Liver (tissue), 9 donors: ENCODE data around the gene SLC17A2. TPM values are rescaled to one million over a fixed set of nuclear protein-coding genes. Genes with fewer than 3 reads are reported as not detected.

Experiments used
- DNase-seq: peaks from one replicate; pipeline ENCODE4 v3.0.0-alpha.2; 2017; ENCODE audit warnings: low spot score
- H3K27ac ChIP-seq, 2 donors: one replicate each; pipeline ENCODE4 v1.7.0; 2013; ENCODE audit warnings: inconsistent platforms in 2 of 2, low read length in 2 of 2, control low read depth in 1 of 2, low read depth in 1 of 2, mild to moderate bottlenecking in 1 of 2
- H3K27me3 ChIP-seq, 4 donors: one replicate each; pipeline versions ENCODE4 v1.6.1 to v1.7.0; 2013; ENCODE audit warnings: low read length in 3 of 4, inconsistent platforms in 1 of 4, mild to moderate bottlenecking in 1 of 4, moderate library complexity in 1 of 4; ENCODE audit not compliant: control insufficient read depth in 4 of 4, insufficient read depth in 4 of 4
- H3K36me3 ChIP-seq, 4 donors: one replicate each; pipeline versions ENCODE4 v1.6.1 to v1.7.0; 2013; ENCODE audit warnings: low read length in 3 of 4, mild to moderate bottlenecking in 3 of 4, low read depth in 1 of 4, moderate library complexity in 1 of 4; ENCODE audit not compliant: control insufficient read depth in 4 of 4, insufficient read depth in 3 of 4
- H3K4me1 ChIP-seq, 4 donors: one replicate each; pipeline versions ENCODE4 v1.6.1 to v1.7.0; 2013; ENCODE audit warnings: low read length in 3 of 4, mild to moderate bottlenecking in 3 of 4, moderate library complexity in 1 of 4; ENCODE audit not compliant: control insufficient read depth in 4 of 4, insufficient read depth in 4 of 4
- H3K4me3 ChIP-seq, 3 donors: one replicate each; pipeline versions ENCODE4 v1.6.1 to v1.7.0; 2013; ENCODE audit warnings: low read length in 3 of 3, control low read depth in 1 of 3, low read depth in 1 of 3, mild to moderate bottlenecking in 1 of 3
- H3K9ac ChIP-seq, 2 donors: one replicate each; pipeline ENCODE4 v1.7.0; 2013; ENCODE audit warnings: low read length in 2 of 2, mild to moderate bottlenecking in 2 of 2, moderate library complexity in 2 of 2, control low read depth in 1 of 2, low read depth in 1 of 2
- H3K9me3 ChIP-seq, 4 donors: one replicate each; pipeline versions ENCODE4 v1.6.1 to v1.7.0; 2013; ENCODE audit warnings: low read length in 3 of 4; ENCODE audit not compliant: control insufficient read depth in 4 of 4
- CTCF ChIP-seq: fragments of 150-350 bp; IDR thresholded peaks from 2 replicates; pipeline ENCODE4 v1.5.1; 2017; ENCODE audit warnings: improper control_type of control experiment, low read depth, low read length; ENCODE audit not compliant: missing input control
- EGR1 ChIP-seq, 2 donors: IDR thresholded peaks; 2 replicates each; pipeline ENCODE4 v1.6.1; 2016 to 2018; ENCODE audit warnings: antibody characterized with exemption in 2 of 2, low read depth in 2 of 2
- FOXA1 ChIP-seq: IDR thresholded peaks from 2 replicates; pipeline ENCODE4 v1.6.1; 2016; ENCODE audit warnings: antibody characterized with exemption
- FOXA2 ChIP-seq: IDR thresholded peaks from 2 replicates; pipeline ENCODE4 v1.6.1; 2016; ENCODE audit warnings: antibody characterized with exemption
- GABPA ChIP-seq, 2 donors: IDR thresholded peaks in 1 of 2; conservative IDR thresholded peaks in 1 of 2; 2 replicates each; pipeline ENCODE4 v1.6.1; 2016; ENCODE audit warnings: antibody characterized with exemption in 2 of 2, mild to moderate bottlenecking in 1 of 2, moderate library complexity in 1 of 2
- HNF4A ChIP-seq, 2 donors: conservative IDR thresholded peaks; 2 replicates each; pipeline ENCODE4 v1.6.1; 2016; ENCODE audit warnings: antibody characterized with exemption in 2 of 2, mild to moderate bottlenecking in 2 of 2
- HNF4G ChIP-seq: IDR thresholded peaks from 2 replicates; pipeline ENCODE4 v1.6.1; 2016; ENCODE audit warnings: antibody characterized with exemption
- JUND ChIP-seq, 2 donors: IDR thresholded peaks; 2 replicates each; pipeline ENCODE4 v1.6.1; 2016; ENCODE audit warnings: antibody characterized with exemption in 2 of 2
- MAX ChIP-seq: IDR thresholded peaks from 2 replicates; pipeline ENCODE4 v1.6.1; 2016; ENCODE audit warnings: antibody characterized with exemption
- NR2F2 ChIP-seq: IDR thresholded peaks from 2 replicates; pipeline ENCODE4 v1.6.1; 2016; ENCODE audit warnings: antibody characterized with exemption
- RAD21 ChIP-seq, 2 donors: IDR thresholded peaks; 2 replicates each; pipeline ENCODE4 v1.6.1; 2016; ENCODE audit warnings: antibody characterized with exemption in 2 of 2, mild to moderate bottlenecking in 2 of 2
- RXRA ChIP-seq, 2 donors: IDR thresholded peaks; 2 replicates each; pipeline ENCODE4 v1.6.1; 2017 to 2018; ENCODE audit warnings: antibody characterized with exemption in 2 of 2, mild to moderate bottlenecking in 1 of 2
- SP1 ChIP-seq: IDR thresholded peaks from 2 replicates; pipeline ENCODE4 v1.6.1; 2018; ENCODE audit warnings: antibody characterized with exemption, mild to moderate bottlenecking
- TAF1 ChIP-seq: conservative IDR thresholded peaks from 2 replicates; pipeline ENCODE4 v1.6.1; 2016; ENCODE audit warnings: antibody characterized with exemption, mild to moderate bottlenecking
- ZBTB33 ChIP-seq: IDR thresholded peaks from 2 replicates; pipeline ENCODE4 v1.6.1; 2016; ENCODE audit warnings: antibody characterized with exemption
- whole genome bisulfite sequencing: extraction: QIAGEN DNeasy Blood & Tissue Kit; methylation state at CpG from one replicate; pipeline ENCODE4 v1.1.7; 2013; 5-methylcytosine and 5-hydroxymethylcytosine counted together
- polyA plus RNA-seq, 2 donors: library from polyadenylated mRNA; stranded (reverse) in 1 of 2; unstranded in 1 of 2; fragments of 200-250 nt in 1 of 2; fragments of >200 nt in 1 of 2; fragmentation: Nextera tagmentation in 1 of 2; extraction: Ambion mirVana in 1 of 2; gene quantifications; one replicate each; pipeline versions ENCODE4 v1.2.1 to v1.2.3, GENCODE V29; 2013 to 2015
- total RNA-seq, 2 donors: library from RNA; depleted of rRNA; stranded (reverse); fragments of >200 nt; gene quantifications; one replicate each; pipeline ENCODE4 v1.2.3, GENCODE V29; 2014
- TF ChIP-seq, protein P1 (sequence below): IDR thresholded peaks from 2 replicates; pipeline ENCODE4 v1.6.1; 2016; ENCODE audit warnings: antibody characterized with exemption
- TF ChIP-seq, protein P2 (sequence below): IDR thresholded peaks from 2 replicates; pipeline ENCODE4 v1.6.1; 2016; ENCODE audit warnings: antibody characterized with exemption, mild to moderate bottlenecking
- donor health status: healthy.
- donor health status: healthy.
- donor health status: healthy.
- donor health status: healthy.
- donor health status: healthy.

SLC17A2 gene
- total and polyA plus RNA-seq, 4 donors: 26.2 to 88.1 (median 37.8) TPM

DNA sequence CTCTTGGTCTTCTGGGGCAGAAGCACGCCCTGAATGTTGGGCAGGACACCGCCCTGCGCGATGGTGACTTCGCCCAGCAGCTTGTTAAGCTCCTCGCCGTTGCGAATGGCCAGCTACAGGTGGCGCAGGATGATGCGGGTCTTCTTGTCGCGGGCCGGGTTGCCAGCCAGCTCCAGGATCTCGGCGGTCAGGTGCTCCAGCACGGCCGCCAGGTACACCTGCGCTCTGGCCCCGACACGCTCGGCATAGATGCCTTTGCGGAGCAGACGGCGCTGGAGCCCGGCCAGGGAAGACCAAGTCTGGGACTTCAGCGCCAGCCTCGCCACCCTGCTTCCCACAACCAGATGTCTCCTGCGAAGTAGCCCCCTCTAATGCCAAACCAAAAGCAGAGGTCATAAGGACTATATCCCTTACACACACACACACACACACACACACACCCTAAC, 48.4 kb downstream of the SLC17A2 start:
- H3K36me3 ChIP-seq: no peaks in the 10 kb centered on the region
- no peaks in the 10 kb centered on the region for H3K9me3 ChIP-seq
- peak overlapping the region in 1 of 2 donors; percentile 33 for H3K9ac ChIP-seq
- no peaks in the 10 kb centered on the region for H3K27me3 ChIP-seq
- peaks cover 5 to 21% (median 10%) of the 10 kb centered on the region in 4 donors for H3K4me1 ChIP-seq
- peak overlapping the region; percentile 68 to 78 for H3K27ac ChIP-seq
- 92% methylated on average over 28 of the region's 28 CpGs for WGBS
- TF ChIP-seq, protein P1, sequence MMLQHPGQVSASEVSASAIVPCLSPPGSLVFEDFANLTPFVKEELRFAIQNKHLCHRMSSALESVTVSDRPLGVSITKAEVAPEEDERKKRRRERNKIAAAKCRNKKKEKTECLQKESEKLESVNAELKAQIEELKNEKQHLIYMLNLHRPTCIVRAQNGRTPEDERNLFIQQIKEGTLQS: no peak
- TF ChIP-seq, protein P2, sequence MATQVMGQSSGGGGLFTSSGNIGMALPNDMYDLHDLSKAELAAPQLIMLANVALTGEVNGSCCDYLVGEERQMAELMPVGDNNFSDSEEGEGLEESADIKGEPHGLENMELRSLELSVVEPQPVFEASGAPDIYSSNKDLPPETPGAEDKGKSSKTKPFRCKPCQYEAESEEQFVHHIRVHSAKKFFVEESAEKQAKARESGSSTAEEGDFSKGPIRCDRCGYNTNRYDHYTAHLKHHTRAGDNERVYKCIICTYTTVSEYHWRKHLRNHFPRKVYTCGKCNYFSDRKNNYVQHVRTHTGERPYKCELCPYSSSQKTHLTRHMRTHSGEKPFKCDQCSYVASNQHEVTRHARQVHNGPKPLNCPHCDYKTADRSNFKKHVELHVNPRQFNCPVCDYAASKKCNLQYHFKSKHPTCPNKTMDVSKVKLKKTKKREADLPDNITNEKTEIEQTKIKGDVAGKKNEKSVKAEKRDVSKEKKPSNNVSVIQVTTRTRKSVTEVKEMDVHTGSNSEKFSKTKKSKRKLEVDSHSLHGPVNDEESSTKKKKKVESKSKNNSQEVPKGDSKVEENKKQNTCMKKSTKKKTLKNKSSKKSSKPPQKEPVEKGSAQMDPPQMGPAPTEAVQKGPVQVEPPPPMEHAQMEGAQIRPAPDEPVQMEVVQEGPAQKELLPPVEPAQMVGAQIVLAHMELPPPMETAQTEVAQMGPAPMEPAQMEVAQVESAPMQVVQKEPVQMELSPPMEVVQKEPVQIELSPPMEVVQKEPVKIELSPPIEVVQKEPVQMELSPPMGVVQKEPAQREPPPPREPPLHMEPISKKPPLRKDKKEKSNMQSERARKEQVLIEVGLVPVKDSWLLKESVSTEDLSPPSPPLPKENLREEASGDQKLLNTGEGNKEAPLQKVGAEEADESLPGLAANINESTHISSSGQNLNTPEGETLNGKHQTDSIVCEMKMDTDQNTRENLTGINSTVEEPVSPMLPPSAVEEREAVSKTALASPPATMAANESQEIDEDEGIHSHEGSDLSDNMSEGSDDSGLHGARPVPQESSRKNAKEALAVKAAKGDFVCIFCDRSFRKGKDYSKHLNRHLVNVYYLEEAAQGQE: no peak
- TF ChIP-seq JUND (IDR thresholded peaks at IDR 0.05) (no peak), RXRA (IDR thresholded peaks at IDR 0.05) (peak in 1 of 2 donors; percentile 73), RAD21 (IDR thresholded peaks at IDR 0.05) (peak in 1 of 2 donors; percentile 73), HNF4A (conservative IDR thresholded peaks at IDR 0.05) (peak in 1 of 2 donors; percentile 78), EGR1 (IDR thresholded peaks at IDR 0.05; ENCODE audit: low read depth in 2 of 2) (no peak), CTCF (no peak), ZBTB33 (no peak), TAF1 (peak; percentile 62), SP1 (peak; percentile 40), FOXA1 (no peak), MAX (no peak)
- peak; percentile 69 for DNase-seq
- H3K4me3 ChIP-seq: peak overlapping the region in 2 of 3 donors; percentile 49 to 61

- Histone ChIP-seq H3K27me3 (no peaks in the 10 kb centered on the region), H3K9me3 (no peaks in the 10 kb centered on the region), H3K4me3 (no peak overlapping the region), H3K4me1 (peaks cover 5 to 33% (median 18%) of the 10 kb centered on the region in 4 donors), H3K36me3 (no peaks in the 10 kb centered on the region), H3K9ac (no peak overlapping the region), H3K27ac (peak overlapping the region; percentile 29 to 35)
- DNase-seq: no peak
- 40% methylated on average over 4 of the region's 4 CpGs for WGBS
- TF ChIP-seq HNF4A (conservative IDR thresholded peaks at IDR 0.05): peak; percentile 100
- TF ChIP-seq FOXA1: peak; percentile 35
- TF ChIP-seq CTCF: no peak
- TF ChIP-seq EGR1 (IDR thresholded peaks at IDR 0.05; ENCODE audit: low read depth in 2 of 2): peak in 1 of 2 donors; percentile 56
- peak; percentile 87 to 95 for TF ChIP-seq JUND (IDR thresholded peaks at IDR 0.05)
- TF ChIP-seq NR2F2: peak; percentile 75
- TF ChIP-seq MAX: peak; percentile 89
- TF ChIP-seq ZBTB33: peak; percentile 84
- TF ChIP-seq RXRA (IDR thresholded peaks at IDR 0.05): peak; percentile 87 to 90
- peak; percentile 99 for TF ChIP-seq HNF4G
- TF ChIP-seq, protein P1: peak; percentile 54
- TF ChIP-seq FOXA2: peak; percentile 58
- TF ChIP-seq RAD21 (IDR thresholded peaks at IDR 0.05): peak; percentile 45 to 58
- peak; percentile 87 for TF ChIP-seq SP1
- TF ChIP-seq GABPA (IDR thresholded peaks at IDR 0.05 in 1 of 2, conservative IDR thresholded peaks at IDR 0.05 in 1 of 2): peak in 1 of 2 donors; percentile 21
Measured at GRCh38 chr6:25880601-25881000, 49.9 kb downstream of the SLC17A2 start.
